HG02970 (cell line): ENCODE measurements around the gene TMEM141.
"Not testable (repeated sequence)": the region's sequence is repeated elsewhere in the genome, so short reads cannot be mapped to it uniquely, and the experiment has no call there.

Experiments
- ATAC-seq: cut with Tn5 transposase; IDR thresholded peaks from one replicate; pipeline ENCODE4 v1.9.1; 2021; ENCODE audit warnings: mild to moderate bottlenecking, moderate library complexity, moderate number of reproducible peaks; ENCODE audit not compliant: unreplicated experiment, low FRiP score

TMEM141 gene

DNA sequence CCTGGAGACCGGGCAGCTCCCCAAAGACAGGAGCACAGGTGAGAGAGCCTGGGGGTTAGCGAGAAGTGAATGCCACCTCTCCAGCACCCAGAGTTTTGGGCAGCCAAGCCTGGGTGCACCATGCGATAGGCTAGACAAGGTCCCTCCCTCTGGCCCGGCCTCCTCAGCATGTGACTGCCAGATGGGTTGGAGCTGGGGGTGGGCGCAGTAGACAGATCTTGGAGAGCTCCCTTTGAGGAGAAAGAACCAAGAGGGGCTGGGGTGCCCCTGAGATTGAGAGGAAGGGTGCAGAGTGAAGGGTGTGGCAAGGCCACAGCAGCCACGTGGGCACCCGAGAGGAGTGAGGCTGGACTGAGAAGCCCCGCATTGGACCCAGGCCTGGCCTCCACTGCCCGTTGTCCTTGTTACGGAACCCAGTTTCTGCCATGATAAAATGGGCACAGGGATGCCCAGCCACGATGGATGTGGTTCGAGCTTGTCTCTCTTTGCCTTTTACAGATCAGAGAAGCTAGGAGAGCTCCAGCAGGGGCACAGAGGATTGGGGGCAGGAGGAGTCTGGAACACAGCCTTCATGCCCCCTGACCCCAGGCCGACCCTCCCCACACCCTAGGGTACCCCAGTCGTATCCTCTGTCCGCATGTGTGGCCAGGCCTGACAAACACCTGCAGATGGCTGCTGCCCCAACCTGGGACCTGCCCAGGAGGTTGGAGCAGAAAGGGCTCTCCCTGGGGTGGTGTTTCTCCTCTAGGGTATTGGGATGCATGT lies 1.4 kb downstream of the TMEM141 start:
- no peak for ATAC-seq

DNA sequence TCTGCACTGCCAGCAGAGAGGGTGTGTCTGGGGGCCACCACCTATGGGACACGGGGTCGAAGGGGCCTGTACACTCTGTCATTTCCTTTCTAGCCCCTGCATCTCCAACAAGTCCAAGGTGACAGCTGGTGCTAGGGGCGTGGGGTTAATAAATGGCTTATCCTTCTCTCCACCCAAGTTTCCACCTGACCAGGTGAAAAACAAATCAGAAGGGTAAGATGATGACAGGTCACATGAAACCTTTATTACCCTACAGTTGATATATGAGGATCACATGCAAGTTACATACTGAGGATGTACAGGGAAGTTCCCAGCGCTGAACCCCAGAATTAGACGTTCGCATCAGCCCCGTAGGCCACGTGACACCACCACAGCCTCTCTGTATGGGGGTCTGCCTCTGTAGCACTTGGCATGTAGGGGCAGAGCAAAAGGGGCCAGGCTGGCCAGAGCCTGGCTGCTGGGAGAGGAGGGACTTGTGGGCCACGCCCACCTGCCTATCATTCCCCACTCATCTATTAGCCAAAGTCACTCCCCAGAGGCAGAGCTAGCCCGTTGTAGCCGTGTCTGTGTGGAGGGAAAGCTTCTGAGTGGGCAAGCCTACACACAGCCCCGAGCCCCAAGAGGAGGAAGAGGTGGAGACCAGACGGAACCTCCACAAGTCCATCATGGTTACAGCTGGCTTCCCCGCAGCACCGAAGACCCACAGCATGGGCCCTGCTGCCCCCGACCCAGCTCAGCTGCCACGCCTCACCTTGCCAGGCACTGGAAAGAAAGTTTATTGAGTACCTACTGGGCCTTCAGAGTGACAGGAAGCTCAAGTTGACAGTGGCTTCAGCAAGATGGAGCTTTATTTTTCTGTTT lies 2.2 kb downstream of the TMEM141 start:
- no peak for ATAC-seq

DNA sequence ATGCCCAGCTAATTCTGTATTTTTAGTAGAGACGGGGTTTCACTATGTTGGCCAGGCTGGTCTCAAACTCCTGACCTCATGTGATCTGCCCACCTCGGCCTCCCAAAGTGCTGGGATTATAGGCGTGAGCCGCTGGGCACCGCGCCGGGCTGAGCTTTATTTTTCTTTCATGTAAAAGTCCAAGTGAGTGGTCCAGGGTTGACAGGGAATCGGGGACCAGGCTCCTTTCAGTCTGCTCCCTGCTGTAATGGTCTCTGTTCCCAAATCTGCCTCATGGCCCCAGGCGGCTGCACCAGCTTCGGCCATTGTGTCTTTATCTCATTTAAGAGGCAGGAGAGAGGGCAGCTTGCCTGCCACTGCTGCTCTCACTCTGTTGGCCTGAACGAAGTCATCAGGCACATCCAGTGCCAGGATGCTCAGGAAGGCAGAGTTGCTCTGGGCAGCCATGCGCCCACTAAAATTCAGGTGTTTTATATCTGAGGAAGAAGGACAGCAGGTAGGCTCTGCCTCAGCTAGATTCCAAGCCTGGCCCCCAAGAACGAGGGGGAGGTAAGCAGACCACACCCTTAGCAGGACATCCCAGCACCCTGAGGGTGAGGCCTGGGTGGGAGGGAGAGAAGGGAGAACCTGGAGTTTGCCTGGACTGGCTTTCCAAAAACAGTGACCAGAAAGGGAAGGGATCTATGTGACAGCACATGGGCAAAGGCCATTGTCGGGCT lies 3.3 kb downstream of the TMEM141 start:
- ATAC-seq, result no peak

DNA sequence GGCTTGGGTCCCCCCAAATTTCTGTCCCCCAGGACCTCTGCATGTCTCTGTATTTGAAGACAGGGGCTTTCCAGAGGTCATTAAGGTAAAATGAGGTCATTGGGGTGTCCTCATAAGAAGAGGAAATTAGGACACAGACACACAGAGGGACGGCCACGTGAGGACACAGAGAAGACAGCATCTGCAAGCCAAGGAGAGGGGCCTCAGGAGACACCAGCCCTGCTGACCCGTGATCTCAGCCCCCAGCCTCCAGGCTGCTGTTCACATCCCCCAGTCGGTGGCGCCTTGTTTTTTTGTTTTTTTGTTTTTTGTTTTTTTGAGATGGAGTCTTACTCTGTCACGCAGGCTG lies 3.8 kb downstream of the TMEM141 start:
- no peak for ATAC-seq

DNA sequence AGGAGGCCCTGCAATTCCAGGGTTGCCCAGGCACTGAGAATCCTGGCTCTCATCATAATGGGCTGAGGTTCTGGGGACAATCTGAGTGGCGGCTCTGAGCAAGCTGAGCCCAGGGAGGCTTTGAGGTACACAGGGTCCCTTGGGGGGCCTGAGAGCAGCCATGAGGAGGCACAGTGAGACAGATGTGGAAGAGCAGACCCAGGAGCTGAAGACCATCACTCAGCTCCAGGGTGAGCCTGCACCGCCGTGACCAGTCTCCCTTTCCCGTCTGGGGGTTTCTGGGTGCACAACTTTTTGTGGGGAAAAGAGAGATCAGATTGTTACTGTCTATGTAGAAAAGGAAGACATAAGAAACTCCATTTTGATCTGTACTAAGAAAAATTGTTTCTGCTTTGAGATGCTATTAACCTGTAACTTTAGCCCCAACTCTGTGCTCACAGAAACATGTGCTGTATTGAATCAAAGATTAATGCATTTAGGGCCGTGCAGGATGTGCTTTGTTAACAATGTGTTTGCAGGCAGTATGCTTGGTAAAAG lies 5.2 kb downstream of the TMEM141 start, which contains the start of gene CCDC183:
TSS of gene CCDC183 (plus strand) at position 101 of the 537 bp plus-strand sequence. CDS start at position 161, 60 bp downstream.
- ATAC-seq, result no peak

DNA sequence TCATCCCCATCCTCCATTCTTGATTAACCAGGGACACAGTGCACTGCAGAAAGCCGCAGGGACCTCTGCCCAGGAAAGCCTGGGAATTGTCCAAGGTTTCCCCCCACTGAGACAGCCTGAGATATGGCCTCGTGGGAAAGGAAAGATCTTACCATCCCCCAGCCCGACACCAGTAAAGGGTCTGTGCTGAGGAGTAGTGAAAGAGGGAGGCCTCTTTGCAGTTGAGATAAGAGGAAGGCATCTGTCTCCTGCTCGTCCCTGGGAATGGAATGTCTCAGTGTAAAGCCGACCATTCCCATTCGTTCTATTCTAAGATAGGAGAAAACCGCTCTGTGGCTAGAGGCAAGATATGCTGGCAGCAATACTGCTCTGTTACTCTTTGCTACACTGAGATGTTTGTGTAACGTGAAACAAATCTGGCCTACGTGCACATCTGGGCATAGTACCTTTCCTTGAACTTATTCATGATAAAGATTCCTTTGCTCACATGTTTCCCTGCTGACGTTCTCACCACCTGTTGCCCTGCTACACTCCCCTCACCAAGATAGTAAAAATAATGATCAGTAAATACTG lies 5.7 kb downstream of the TMEM141 start:
- not testable (repeated sequence) for ATAC-seq

DNA sequence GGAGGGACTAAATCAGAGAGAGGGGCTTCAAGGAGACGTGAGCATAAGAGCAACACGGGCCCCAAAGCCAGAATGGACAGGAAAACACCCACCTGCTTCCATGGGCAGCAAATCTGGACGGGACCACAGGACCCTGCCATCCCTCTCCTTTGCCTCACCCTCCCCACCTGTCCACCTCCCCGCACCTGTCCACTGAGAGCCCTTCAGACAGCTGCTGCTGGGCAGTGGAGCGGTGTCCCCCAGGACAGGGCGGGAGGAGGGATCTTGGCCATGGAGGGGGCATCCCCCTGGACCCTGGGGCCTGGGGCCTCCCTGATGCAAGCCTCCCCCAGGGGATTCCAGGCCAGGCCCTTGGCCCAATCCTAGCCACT lies 7.5 kb downstream of the TMEM141 start:
- ATAC-seq, result no peak

DNA sequence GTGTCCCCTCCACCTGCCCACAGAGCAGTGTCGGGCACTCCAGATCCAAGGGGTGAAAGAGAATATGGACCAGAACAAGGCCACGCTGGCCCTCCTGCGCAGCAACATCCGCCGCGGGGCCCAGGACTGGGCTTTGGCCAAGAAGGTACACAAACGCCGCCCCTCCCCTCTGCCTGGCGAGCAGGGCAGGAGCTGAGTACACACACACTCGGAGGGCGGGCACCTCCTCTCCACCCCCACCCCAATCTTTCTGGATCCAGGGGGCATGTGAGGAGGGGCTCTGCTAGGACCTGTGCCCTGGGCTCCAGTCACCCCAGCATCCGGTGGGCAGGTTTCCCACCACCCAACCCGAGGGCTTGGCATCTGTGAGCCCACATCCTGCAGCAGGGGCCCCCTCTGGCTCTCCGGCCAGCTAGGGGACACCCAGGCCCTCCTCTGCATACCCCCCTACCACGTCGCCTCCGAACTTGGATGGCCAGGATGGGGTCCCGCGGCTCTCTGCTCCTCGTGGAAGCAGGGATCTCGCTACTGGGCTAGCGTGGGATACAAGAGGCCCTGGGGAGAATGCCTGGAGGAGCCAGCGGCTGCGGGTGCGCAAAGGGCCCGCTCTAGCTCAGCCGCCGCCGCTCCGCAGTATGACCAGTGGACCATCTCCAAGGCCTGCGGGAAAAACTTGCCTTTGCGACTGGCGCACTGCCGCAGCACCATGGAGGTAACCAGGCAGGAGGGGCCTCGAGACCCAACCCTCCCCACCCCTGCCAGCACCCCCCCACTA lies 8.1 kb downstream of the TMEM141 start:
- ATAC-seq, result no peak

DNA sequence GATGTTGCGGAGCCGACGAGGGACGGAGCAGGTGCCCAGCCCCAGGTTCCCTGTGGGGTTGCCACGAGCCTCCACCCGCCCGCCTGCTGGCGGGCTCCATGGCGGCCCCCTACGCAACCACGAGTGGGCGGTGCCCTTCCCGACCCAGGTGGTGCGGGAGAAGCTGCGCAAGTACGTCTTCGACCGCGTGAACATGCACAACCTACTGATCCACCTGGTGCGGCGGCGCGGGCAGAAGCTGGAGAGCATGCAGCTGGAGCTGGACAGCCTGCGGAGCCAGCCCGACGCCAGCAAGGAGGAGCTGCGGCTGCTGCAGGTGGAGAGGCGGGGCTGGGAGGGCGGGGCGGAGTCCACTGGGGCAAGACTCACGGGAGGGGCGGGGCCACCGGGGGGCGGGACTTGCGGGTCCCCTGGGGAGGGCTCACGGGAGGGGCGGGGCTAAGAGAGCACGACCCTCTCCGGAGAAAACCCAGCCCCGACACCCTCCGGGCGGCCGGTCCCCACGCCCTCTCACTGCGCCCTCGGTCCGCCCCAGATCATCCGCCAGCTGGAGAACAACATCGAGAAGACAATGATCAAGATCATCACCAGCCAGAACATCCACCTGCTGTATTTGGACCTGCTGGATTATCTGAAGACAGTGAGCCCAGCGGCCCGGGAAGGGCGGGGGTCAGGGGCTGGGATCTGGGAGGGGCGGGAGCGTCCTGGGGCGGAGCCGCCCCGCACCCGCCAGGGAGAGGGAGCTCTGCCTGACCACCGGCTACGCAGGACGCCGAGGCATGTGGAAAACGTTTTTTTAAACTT lies 8.9 kb downstream of the TMEM141 start:
- ATAC-seq, result peak; percentile 47

DNA sequence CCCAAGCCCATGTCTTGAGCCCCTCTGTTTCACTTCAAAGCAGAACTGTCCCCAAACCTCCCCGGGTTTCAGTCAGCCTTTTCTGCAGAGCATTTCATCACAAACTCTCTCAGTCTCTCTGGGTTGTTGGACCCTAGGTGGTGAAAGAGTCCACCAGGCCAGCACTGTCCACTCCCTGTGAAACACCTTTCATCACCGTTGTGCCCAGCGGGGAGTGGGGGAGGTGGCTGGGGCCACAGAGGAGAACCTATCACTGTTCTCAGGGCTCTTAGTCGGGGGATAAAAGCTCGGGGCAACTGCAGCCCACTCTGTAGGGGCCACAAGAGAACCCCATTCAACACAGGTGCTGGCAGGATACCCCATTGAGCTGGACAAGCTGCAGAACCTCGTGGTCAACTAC lies 11.2 kb downstream of the TMEM141 start:
- no peak for ATAC-seq

DNA sequence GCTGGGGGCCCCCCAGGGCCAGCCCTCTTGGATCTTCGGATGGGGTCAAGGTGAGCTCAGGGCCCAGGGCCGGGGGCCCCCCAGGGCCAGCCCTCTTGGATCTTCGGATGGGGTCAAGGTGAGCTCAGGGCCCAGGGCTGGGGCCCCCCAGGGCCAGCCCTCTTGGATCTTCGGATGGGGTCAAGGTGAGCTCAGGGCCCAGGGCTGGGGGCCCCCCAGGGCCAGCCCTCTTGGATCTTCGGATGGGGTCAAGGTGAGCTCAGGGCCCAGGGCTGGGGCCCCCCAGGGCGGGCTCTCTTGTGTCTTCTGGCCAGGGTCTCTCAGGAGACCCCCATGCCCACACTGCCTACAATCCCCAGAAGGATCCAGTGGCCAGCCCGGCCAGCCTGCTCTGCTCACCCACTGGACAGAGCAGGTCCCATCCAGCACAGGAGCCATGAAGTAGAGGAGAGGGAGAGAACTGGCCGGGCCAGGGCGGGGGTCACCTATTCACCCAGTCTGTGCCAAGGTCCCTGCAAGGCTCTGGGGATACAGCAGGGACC lies 11.9 kb downstream of the TMEM141 start:
- not testable (repeated sequence) for ATAC-seq

DNA sequence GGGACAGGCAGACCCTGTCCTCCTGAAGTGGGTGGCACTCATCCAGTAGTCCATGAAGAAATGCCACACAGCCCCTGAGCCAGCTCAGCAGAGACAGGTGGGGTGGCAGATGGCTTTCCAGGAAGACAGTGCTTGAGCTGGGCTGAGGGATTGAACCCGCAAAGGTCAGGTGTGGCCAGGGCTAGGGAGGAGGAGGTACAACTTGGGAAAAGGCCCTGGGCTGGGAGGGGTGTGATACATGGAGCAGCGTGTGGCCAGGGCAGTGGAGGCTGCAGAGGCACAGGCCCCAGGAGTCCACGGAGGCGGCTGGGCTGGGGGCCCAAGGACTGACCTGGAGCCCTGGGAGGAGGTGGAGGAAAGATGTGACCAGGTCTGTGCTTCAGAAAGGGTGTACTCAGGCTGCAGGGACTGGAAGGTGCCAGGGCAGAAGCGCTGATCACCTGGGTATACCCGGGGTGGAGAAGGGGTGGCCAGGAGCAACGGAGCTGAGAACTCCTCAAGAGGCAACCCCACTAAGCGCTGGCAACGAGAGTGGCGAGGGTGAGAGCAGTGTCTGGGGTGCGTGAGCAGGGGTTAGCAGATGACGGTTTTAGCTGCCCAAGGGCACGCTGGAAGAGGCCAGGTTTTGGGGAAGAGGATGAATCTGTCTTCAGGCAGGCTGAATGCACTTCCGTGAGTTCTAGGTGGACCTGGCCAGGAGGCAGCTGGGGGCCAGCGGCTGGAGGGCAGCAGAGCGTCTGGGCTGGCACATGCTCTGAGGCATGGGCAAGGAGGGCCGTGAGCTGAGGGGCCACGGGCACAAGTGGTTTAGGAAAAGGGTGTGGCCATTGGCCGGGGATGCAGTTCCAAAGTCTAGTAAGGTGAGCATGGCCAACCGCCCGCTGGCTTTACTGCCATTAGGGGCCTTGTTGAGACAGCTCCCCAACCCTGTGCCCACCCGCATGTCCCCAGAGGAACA lies 12.7 kb downstream of the TMEM141 start:
- no peak for ATAC-seq

DNA sequence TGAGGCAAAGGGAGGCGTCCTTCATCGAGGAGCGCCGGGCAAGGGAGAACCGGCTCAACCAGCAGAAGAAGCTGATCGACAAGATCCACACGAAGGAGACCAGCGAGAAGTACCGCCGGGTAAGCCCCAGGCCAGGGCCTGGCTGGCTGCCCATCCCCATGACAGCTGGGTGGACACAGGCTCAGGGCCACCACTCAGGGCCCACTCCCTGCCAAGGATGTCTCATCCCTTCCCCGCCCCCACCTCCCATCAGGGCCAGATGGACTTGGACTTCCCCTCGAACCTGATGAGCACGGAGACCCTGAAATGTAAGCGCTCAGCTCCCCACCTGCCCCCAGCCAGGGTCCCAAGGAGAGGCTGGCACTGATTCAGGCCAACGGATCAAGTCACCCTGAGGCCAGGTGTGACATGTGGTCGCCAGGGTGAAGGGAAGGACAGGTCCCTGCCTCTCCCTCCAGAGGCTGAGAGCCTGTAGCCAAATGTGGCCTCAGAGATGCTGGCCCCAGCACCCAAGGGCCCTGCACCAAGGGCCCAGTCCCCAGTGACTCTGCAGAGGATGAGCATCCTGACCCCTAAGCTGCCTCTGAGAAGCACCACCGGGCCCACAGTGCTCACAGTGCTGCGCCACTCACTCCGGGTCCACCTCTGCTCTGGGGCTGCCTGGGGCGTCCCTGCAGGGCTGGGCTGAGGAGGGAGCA lies 13.5 kb downstream of the TMEM141 start:
- ATAC-seq, result no peak

DNA sequence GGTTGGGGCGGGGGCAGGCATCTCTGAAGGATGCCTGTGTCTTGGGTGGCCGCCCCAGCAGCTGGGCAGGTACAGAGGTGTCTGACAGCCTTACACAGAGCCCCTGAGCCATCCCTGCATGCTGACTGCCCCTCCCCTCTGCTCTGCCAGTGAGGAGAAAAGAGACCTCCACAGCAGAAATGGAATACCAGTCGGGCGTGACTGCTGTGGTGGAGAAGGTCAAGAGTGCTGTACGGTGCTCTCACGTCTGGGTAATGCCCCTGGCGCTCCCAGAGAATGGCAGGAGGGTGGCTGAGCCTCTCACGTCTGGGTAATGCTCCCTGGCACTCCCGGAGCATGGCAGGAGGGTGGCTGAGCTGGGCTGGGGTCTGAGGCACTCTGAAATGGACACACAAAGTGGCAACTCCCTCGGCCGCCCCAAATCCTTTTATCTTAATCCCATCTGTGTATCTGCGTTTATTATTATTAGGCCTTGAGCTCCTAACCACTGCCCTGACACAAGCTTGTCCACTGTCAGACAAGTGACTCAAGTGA lies 14.1 kb downstream of the TMEM141 start:
- ATAC-seq, result no peak

DNA sequence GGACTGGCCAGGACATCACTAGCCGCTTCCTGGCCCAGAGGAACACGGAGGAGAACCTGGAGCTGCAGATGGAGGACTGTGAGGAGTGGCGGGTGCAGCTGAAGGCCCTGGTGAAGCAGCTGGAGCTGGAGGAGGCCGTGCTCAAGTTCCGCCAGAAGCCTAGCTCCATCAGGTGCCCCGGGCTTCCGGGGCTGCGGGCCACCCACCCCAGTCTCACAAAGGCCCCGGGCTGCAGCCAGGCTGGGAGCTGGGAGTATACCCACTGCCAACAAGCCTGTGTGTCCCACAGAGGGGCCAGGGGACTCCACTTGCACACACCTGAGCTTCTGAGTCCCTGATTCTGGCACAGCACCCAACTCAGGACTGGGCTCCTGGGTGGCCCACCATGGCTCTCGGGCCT lies 14.9 kb downstream of the TMEM141 start:
- no peak for ATAC-seq

DNA sequence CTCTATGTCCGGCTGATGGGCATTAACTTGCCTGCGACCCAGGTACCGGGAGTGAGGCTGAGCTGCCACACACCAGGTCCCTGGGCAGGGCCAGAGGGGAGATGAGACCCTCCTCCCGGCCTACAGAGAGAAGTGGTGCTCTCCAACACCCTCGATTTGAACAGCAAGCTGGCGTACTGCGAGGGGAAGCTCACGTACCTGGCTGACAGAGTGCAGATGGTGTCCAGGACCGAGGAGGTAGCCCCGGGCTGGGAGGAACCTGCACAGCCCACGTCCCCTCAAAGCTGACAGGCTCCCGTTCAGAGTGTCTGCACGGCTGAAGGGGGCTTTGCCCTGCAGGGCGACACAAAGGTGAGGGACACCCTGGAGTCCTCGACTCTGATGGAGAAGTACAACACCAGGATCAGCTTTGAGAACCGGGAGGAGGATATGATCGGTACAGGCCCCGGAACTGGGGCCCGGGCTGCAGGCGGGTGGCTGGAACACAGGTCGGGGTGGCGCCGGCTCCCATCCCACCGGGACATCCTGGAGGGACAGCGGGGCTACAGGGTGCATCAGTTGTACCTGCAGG lies 15.6 kb downstream of the TMEM141 start:
- no peak for ATAC-seq
